PC-3 (cell line): ENCODE data around the gene PPHLN1.

Source experiments
- EZH2 ChIP-seq: fragments of 300-600 bp; sonication (generic); IDR thresholded peaks from one replicate; pipeline ENCODE4 v1.6.1; 2017; ENCODE audit warnings: antibody characterized with exemption, mild to moderate bottlenecking, low read length; ENCODE audit not compliant: unreplicated experiment
- TF ChIP-seq, protein P1 (sequence below): fragments of 300-600 bp; sonication (generic); conservative IDR thresholded peaks from 2 replicates; pipeline ENCODE4 v1.5.1; 2017; ENCODE audit warnings: antibody characterized with exemption, low read depth, mild to moderate bottlenecking, low read length

DNA sequence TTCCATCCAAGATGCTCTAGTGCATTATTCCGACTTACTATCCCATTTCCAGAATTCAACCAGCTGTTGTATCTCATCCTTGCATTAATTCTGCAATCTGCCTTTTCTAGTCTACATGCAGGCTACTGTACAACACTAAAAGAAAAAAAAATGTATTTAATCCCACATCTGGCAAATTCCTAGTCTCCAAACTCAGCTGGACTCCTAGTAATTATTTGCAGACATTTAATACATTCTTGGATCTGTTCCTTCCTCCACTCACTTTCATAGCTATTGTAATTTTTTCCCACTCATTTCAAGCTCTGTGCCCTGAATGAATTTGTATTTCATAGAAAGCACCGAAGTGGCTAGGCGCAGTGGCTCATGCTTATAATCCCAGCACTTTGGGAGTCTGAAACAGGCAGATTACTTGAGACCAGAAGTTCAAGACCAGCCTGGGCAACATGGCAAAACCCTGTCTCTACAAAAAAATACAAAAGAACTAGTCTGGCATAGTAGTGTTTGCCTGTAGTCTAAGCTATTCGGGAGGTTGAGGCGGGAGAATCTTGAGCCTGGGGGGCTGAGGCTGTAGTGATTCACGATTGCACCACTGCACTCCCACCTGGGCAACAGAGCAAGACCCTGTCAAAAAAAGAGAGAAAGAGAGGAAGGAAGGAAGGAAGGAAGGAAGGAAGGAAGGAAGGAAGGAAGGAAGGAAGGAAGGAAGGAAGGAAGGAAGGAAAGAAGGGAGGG lies 48.4 kb upstream of the PPHLN1 start:
- TF ChIP-seq, protein P1, sequence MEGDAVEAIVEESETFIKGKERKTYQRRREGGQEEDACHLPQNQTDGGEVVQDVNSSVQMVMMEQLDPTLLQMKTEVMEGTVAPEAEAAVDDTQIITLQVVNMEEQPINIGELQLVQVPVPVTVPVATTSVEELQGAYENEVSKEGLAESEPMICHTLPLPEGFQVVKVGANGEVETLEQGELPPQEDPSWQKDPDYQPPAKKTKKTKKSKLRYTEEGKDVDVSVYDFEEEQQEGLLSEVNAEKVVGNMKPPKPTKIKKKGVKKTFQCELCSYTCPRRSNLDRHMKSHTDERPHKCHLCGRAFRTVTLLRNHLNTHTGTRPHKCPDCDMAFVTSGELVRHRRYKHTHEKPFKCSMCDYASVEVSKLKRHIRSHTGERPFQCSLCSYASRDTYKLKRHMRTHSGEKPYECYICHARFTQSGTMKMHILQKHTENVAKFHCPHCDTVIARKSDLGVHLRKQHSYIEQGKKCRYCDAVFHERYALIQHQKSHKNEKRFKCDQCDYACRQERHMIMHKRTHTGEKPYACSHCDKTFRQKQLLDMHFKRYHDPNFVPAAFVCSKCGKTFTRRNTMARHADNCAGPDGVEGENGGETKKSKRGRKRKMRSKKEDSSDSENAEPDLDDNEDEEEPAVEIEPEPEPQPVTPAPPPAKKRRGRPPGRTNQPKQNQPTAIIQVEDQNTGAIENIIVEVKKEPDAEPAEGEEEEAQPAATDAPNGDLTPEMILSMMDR = no peak
- no peak for TF ChIP-seq EZH2
